Tibial nerve (tissue), 4 donors: Measurements from ENCODE around the gene CDH4. TPM values are rescaled to one million over a fixed set of nuclear protein-coding genes. Genes with fewer than 3 reads are reported as not detected.

Source experiments
- DNase-seq, 2 donors: peaks; one replicate each; pipeline ENCODE4 v3.0.0-alpha.2; 2019; ENCODE audit warnings: low spot score in 2 of 2
- H3K27ac ChIP-seq, 4 donors: fragments of 200-600 bp; sonication (generic) in 3 of 4; one replicate each; pipeline ENCODE4 v1.5.1; 2017 to 2019; ENCODE audit warnings: mild to moderate bottlenecking in 1 of 4
- H3K27me3 ChIP-seq, 2 donors: fragments of 200-600 bp; sonication (generic) in 1 of 2; one replicate each; pipeline versions ENCODE4 v1.5.1 to v1.6.0; 2017 to 2019
- H3K36me3 ChIP-seq, 3 donors: fragments of 200-600 bp; sonication (generic); one replicate each; pipeline ENCODE4 v1.5.1; 2018 to 2019
- H3K4me1 ChIP-seq, 4 donors: fragments of 200-600 bp; sonication (generic) in 3 of 4; one replicate each; pipeline ENCODE4 v1.5.1; 2017 to 2019
- H3K4me3 ChIP-seq, 4 donors: fragments of 200-600 bp; sonication (generic) in 3 of 4; one replicate each; pipeline ENCODE4 v1.5.1; 2017 to 2019; ENCODE audit warnings: mild to moderate bottlenecking in 1 of 4, moderate library complexity in 1 of 4
- H3K9me3 ChIP-seq, 4 donors: fragments of 200-600 bp; sonication (generic) in 3 of 4; one replicate each; pipeline ENCODE4 v1.5.1; 2017 to 2019
- CTCF ChIP-seq, 5 experiments: fragments of 200-600 bp in 3 of 5; fragments of 450-650 bp in 2 of 5; sonication (generic) in 3 of 5; IDR thresholded peaks; one replicate each; pipeline ENCODE4 v1.5.1; 2016 to 2019; ENCODE audit warnings: antibody characterized with exemption in 5 of 5, mild to moderate bottlenecking in 3 of 5, moderate library complexity in 2 of 5
- EP300 ChIP-seq, 2 donors: sonication (generic); formaldehyde crosslinking; IDR thresholded peaks; one replicate each; pipeline ENCODE4 v1.6.1; 2017; ENCODE audit warnings: antibody characterized with exemption in 2 of 2, mild to moderate bottlenecking in 1 of 2
- POLR2A ChIP-seq, 2 donors: fragments of 450-650 bp; IDR thresholded peaks; one replicate each; pipeline ENCODE4 v1.6.1; 2017; ENCODE audit warnings: antibody characterized with exemption in 2 of 2, mild to moderate bottlenecking in 2 of 2, moderate library complexity in 2 of 2
- WGBS, 2 donors: methylation state at CpG; one replicate each; pipeline ENCODE4 v1.1.5; 2018; 5-methylcytosine and 5-hydroxymethylcytosine counted together
- total RNA-seq, 4 donors: library from RNA; depleted of rRNA; stranded (reverse); fragments of >200 nt; gene quantifications; one replicate each; pipeline ENCODE4 v1.1.0, GENCODE V29; 2016

The CDH4 gene
- total RNA-seq, 4 donors from 2014 or later, result 0.78 to 2.3 (median 1.0) TPM

- 90% methylated on average over 8 of the region's 8 CpGs for WGBS, 2 donors
- Histone ChIP-seq H3K4me3 (no peak overlapping the region), H3K27me3 (no peaks in the 10 kb centered on the region), H3K9me3 (no peaks in the 10 kb centered on the region), H3K36me3 (no peaks in the 10 kb centered on the region), H3K27ac (no peak overlapping the region), H3K4me1 (no peaks in the 10 kb centered on the region)
- TF ChIP-seq POLR2A (IDR thresholded peaks at IDR 0.05) (no peak), EP300 (IDR thresholded peaks at IDR 0.05) (no peak), CTCF (IDR thresholded peaks at IDR 0.05) (no peak)
- DNase-seq, result no peak
Measured at GRCh38 chr20:61725966-61726365, 473.9 kb downstream of the CDH4 start.

- DNase-seq, result no peak
Measured at GRCh38 chr20:61726979-61727378, 474.9 kb downstream of the CDH4 start.

GRCh38 chr20:61727761-61728160 is 475.7 kb downstream of the CDH4 start:
- WGBS, 2 donors, result 83 to 93% methylated on average over 2 of the region's 2 CpGs
- Histone ChIP-seq H3K9me3 (no peaks in the 10 kb centered on the region), H3K36me3 (no peaks in the 10 kb centered on the region), H3K27ac (no peak overlapping the region), H3K4me3 (no peak overlapping the region), H3K27me3 (no peaks in the 10 kb centered on the region), H3K4me1 (no peaks in the 10 kb centered on the region)
- TF ChIP-seq CTCF (IDR thresholded peaks at IDR 0.05) (no peak), POLR2A (IDR thresholded peaks at IDR 0.05) (no peak), EP300 (IDR thresholded peaks at IDR 0.05) (no peak)
- no peak for DNase-seq

More at GRCh38 chr20:61726979-61727378, 474.9 kb downstream of the CDH4 start:
- no peaks in the 10 kb centered on the region for H3K9me3 ChIP-seq
- no peaks in the 10 kb centered on the region for H3K36me3 ChIP-seq
- no peak overlapping the region for H3K27ac ChIP-seq
- 94 to 98% methylated on average over 5 of the region's 5 CpGs for WGBS, 2 donors
- no peaks in the 10 kb centered on the region for H3K4me1 ChIP-seq
- no peaks in the 10 kb centered on the region for H3K27me3 ChIP-seq
- no peak for TF ChIP-seq EP300 (IDR thresholded peaks at IDR 0.05)
- TF ChIP-seq CTCF (IDR thresholded peaks at IDR 0.05), result no peak
- no peak for TF ChIP-seq POLR2A (IDR thresholded peaks at IDR 0.05)
- H3K4me3 ChIP-seq, result no peak overlapping the region

GRCh38 chr20:61728326-61728725 is 476.3 kb downstream of the CDH4 start:
- Histone ChIP-seq H3K9me3 (no peaks in the 10 kb centered on the region), H3K4me3 (no peak overlapping the region), H3K4me1 (no peaks in the 10 kb centered on the region), H3K36me3 (no peaks in the 10 kb centered on the region), H3K27me3 (no peaks in the 10 kb centered on the region), H3K27ac (no peak overlapping the region)
- WGBS, 2 donors, result 92 to 94% methylated on average over 6 of the region's 6 CpGs
- DNase-seq, result no peak
- TF ChIP-seq CTCF (IDR thresholded peaks at IDR 0.05), result no peak
- TF ChIP-seq EP300 (IDR thresholded peaks at IDR 0.05), result no peak
- no peak for TF ChIP-seq POLR2A (IDR thresholded peaks at IDR 0.05)

GRCh38 chr20:61728786-61729770 is 477.0 kb downstream of the CDH4 start:
- no peak for DNase-seq
- TF ChIP-seq POLR2A (IDR thresholded peaks at IDR 0.05), result no peak
- peak in 1 of 2 donors; percentile 10 for TF ChIP-seq EP300 (IDR thresholded peaks at IDR 0.05)

More at GRCh38 chr20:61728786-61729770, 477.0 kb downstream of the CDH4 start:
- Histone ChIP-seq H3K27ac (no peak overlapping the region), H3K4me3 (no peak overlapping the region), H3K4me1 (no peaks in the 10 kb centered on the region), H3K27me3 (no peaks in the 10 kb centered on the region), H3K9me3 (no peaks in the 10 kb centered on the region), H3K36me3 (no peaks in the 10 kb centered on the region)
- WGBS, 2 donors, result 60 to 66% methylated on average over 26 to 28 of the region's 28 CpGs
